ENCODE results near the gene FRMD3.
"Not testable (repeated sequence)": the region's sequence is repeated elsewhere in the genome, so short reads cannot be mapped to it uniquely, and the experiment has no call there.

FRMD3 gene

GRCh38 chr9:83523684-83524083 is 14.5 kb downstream of the FRMD3 start:
- DNase-seq (ENCODE audit: low read depth in 2 of 2): no peak

- no peak for DNase-seq (ENCODE audit: low read depth in 2 of 2)
Observed at GRCh38 chr9:83521411-83521810, 16.8 kb downstream of the FRMD3 start.

- no peak for DNase-seq (ENCODE audit: low read depth in 2 of 2)
Observed at GRCh38 chr9:83521011-83521410, 17.2 kb downstream of the FRMD3 start.

DNA sequence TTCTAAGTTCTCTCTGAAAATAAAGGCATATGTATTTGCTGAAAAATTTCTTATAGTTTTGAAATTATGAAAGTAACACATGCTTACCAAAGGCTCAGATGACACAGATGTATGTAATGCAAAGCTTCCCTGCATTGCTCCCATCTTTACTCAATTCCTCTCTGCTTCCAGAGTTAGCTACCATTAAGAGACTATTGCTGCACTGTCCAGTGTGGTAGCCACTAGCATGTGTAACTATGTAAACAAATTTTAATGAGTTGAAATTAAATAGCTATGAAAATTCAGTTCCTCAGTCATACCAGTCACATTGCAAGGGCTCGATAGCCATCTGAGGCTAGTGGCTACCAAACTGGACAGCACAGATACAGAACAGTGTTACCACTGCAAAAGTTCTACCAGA is 17.9 kb downstream of the FRMD3 start:
- no peak for DNase-seq (ENCODE audit: low read depth in 2 of 2)

- DNase-seq (ENCODE audit: low read depth in 2 of 2): not testable (repeated sequence)
Observed at GRCh38 chr9:83517980-83518379, 20.2 kb downstream of the FRMD3 start.

DNA sequence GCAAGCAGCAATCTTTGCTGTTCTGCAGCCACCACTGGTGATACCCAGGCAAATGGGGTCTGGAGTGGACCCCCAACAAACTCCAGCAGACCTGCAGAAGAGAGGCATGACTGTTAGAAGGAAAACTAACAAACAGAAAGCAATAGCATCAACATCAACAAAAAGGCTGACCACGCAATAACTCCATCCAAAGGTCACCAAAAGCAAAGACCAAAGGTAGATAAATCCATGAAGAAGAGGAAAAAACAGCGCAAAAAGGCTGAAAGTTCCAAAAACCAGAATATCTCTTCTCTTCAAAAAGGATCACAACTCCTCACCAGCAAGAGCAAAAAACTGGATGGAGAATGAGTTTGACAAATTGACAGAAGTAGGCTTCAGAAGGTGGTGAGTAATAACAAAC is 23.4 kb downstream of the FRMD3 start:
- no peak for DNase-seq (ENCODE audit: low read depth in 2 of 2)

DNA sequence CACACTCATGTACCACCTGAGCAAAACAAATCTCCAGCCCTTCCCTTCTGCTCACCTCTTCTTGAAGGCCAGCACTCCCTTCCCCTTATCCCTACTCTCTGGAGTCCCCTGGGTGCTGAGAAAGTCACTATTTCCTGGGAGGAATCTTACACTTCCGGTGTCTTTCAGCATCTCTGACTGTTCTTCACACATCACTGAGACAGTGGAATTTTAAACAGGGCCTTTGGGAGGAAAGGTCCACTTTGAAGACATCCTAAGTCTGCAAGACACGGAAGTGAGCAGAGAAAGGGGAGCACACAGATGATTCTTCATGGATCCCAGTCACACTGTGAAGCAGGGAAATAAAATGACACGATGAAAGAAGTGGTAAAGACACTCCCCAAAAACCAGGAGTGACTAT is 25.6 kb downstream of the FRMD3 start:
- no peak for DNase-seq (ENCODE audit: low read depth in 2 of 2)

DNA sequence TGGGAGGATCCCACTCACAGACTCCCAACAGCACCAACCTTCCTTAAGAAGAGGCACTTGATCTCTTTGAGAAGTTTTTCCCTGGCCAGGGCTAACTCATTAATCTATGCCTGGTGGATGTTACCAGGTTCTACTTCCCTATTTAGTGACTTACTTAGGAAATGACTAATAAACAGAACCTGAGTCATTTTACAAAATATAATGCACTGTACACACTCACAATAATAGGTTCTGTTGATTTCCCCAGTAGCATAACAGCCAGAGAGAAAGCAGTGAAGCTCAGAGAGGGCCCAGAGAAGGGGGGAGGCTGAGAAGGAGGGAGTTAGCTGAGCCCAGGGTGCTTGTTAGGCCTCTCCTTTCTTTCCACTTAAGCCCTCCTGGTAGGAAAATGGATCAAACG is 27.1 kb downstream of the FRMD3 start:
- DNase-seq (ENCODE audit: low read depth in 2 of 2): no peak

DNA sequence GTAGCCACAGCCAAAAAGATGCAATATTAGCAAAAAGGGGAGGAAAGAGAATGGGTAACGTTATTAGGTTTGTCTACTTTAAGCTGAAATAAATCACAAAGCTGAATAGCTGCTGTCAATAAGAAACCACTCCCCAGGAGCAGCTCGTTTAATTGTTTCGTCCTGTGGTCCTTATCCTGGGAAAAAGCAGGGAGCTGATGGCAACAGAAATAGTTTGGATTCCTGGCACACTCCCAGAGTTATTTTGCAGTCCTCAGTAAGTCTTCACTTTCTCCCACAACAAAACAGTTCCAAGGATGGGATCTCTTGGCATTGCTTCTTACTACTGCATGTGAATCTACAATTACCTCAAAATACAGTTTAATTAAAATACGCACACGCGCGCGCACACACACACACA is 28.8 kb downstream of the FRMD3 start:
- DNase-seq (ENCODE audit: low read depth in 2 of 2): no peak

DNA sequence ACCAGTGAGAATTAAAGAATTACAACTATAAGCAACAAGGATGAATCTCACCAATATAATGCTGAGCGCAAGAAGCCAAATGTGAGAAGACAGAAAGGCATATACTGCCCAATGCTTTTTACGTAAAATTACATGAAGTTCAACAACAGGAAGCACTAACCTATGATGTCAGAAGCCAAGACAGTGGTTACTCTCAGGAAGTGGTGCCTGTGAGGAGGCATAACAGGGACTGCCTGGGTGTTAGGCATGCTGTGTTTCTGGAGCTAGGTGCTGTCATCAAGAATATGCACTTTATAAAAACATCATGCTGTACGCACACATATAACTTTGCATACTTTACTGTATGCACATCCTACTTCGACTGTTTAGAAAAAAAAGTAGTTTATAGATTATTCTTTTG is 30.1 kb downstream of the FRMD3 start:
- no peak for DNase-seq (ENCODE audit: low read depth in 2 of 2)

GRCh38 chr9:83505282-83505681 is 32.9 kb downstream of the FRMD3 start:
- no peak for DNase-seq (ENCODE audit: low read depth in 2 of 2)

DNA sequence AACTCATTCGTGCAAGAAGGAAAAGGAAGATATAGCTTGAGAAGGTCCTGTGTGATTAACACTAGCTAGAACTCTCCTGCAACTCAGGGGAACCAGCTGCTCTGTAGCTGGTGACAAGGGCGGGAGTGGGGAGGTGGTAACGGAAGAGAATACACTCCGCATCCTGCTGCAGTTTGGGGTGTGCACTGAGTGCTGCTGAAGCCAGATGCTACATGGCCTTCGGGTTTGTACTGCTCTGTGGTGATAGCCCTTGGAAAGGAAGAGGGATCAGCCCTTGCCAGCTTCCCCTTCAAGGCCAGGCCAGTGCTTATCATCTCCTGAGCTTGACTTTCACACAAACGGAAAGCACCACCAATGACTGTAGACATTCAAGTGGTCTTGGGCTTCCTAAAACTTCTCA is 34.3 kb downstream of the FRMD3 start:
- DNase-seq (ENCODE audit: low read depth in 2 of 2): no peak

DNA sequence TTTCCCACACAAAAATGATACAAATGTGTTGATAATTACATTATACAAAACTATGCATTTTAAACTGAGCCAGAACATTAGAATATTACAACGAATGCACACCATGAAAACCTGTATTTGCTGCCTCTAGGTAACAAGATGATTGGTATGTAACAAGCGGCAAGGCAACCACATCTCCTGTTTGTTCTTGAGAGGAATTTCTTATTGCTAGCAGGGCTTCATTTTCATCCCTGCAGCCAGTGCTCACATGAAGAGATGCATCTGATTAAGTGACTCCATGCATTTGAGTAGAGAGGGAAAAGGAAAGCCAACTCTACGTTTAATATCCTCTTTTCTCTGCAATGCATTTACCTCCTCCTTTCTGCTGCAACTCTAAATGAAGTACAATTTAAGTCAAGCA is 36.6 kb downstream of the FRMD3 start:
- DNase-seq (ENCODE audit: low read depth in 2 of 2): no peak

DNA sequence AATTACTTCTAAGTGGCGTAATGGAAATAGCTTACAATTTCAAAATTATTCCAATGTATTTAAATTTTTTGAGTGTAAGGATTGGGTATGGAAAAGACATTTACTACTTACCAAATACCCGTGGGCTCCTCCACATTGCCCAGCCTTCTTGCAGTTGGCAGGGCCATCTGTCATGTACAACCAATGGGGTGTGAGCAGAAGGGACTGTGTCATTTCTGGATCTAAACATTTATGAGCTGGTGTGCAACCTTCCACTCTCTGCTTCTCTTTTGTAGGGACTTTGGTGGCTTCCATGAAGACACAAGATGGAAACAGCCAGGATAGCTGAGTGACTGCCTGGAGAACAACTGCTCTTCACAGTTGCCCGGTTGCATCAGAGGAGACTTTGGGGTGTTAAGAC is 40.8 kb downstream of the FRMD3 start:
- DNase-seq (ENCODE audit: low read depth in 2 of 2): no peak

DNA sequence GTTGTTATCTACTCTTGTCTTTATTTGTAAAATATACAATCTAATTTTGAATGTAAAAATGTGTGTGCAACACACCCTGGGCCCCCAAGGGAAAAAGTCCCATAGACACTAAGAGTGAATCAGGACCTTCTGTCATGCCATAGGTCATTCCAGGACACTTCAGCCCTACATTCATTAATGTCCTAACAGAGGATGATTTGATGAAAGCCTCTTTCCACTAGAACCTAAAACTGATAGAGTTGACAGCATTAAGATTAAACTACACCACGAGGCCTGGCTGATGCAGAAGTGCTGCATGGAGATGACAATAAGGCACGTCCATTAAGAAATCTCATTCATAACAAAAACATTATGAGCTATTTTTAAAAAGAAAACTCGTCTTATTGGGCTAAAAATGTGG is 46.2 kb downstream of the FRMD3 start:
- no peak for DNase-seq (ENCODE audit: low read depth in 2 of 2)

DNA sequence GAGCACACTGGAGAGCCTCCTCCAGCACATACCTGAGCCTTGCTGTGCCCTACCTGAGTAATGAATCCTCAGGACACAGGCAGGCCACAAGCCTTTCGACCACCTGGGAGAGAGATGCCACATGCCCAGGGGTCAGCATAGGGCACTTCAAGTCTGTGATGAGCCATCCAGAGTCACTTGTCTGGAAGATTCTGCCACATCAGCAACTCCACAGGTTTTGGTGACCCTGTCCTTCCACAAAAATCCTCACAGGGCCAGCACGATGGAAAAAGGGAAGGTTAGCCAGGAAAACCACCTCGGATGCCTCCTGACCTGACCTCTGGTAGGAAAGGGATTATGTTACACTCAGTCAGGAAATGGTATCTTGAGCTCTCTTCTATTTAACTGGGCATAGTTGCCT is 46.8 kb downstream of the FRMD3 start:
- DNase-seq (ENCODE audit: low read depth in 2 of 2): no peak

DNA sequence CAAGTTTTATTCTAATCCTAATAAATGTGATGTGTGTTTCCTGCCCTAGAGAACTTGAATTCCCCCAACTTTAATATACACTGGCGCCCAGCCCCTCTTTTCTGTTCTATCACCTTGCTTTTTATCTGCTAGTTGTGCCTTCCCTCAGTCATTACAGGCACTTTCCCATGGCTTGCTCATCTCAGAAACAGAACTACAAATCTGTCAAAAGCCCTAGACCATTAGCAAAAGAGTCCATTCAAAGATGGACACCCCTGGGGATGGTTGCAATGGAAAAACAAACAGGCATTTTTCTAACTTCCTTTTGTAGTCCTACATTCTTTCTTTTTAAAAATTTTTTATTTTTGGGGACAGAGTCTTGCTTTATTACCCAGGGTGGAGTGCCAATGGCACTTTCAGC is 48.2 kb downstream of the FRMD3 start:
- no peak for DNase-seq (ENCODE audit: low read depth in 2 of 2)

GRCh38 chr9:83484990-83485389 is 53.2 kb downstream of the FRMD3 start:
- no peak for DNase-seq (ENCODE audit: low read depth in 2 of 2)

- DNase-seq (ENCODE audit: low read depth in 2 of 2): no peak
Observed at GRCh38 chr9:83483223-83483622, 55.0 kb downstream of the FRMD3 start.

DNA sequence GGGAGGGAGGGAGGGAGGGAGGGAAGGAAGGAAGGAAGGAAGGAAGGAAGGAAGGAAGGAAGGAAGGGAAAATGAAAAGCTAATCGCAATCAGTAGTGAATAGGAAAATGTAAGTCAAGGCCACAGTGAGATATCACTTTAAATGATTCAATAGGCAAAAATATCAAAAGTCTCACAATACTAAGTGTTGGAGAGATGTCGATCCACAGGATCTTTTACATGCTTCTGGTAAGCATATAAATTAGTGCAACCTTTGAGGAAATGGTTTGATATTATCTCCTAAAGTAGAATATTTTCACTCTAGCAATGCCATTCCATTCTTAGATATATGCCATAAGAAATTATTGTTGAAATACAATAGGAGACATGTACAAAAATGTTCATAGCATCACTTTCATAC is 58.4 kb downstream of the FRMD3 start:
- no peak for DNase-seq (ENCODE audit: low read depth in 2 of 2)

GRCh38 chr9:83477571-83477970 is 60.6 kb downstream of the FRMD3 start:
- no peak for DNase-seq (ENCODE audit: low read depth in 2 of 2)

DNA sequence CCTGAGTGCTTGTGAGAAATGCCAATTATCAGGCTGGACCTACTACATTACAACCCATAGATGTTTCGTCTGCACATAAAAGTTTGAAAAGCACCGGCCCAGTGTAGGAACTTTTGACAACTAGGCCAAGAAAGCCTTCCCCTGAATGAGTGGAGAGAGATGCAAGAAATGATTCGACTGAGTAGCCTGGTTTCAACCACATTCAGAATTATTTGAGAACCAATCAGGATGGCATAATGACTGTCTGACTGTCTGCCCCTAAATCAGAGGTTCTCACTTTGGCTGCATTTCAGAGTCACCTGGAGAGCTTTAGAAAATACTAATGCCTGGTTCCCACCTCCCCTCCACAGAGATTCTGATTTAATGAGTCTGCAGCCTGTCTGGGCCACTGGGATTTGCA is 61.1 kb downstream of the FRMD3 start:
- no peak for DNase-seq (ENCODE audit: low read depth in 2 of 2)

DNA sequence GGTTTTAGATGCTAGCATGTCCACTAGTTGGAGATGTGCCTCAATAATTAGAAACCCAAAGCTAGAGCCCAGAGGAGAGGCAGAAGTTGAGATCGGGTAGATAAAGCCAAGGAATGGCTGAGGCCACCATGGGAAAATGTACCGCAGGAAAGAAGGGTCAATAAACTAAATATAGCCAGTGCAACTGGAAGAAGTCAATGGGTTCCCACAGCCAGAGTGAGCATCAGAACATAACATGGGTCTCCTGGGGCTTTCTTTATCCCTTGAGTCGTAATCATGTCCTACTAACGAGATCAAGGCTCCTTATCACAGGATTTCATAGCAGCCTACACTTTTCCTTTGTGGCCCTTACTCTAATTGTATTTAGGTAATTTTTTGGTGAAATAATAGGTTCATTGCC is 61.7 kb downstream of the FRMD3 start:
- DNase-seq (ENCODE audit: low read depth in 2 of 2): no peak

DNA sequence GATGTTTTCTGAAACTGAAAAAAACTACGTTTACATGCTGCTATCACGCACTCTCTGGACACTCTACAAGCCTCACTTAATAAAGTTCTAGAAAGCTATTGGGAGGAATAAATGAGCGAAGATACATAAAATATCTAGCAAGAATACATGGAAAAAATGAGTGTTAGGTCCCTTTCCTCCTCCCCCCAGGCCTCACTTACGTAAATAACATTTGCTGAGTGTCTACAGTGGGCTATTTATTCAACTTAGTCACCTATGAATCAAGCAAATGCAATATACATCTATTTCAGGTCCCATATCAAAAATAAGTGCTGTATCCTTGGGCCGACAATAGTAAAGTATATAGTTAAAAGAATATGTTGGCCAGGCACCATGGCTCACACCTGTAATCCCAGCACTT is 62.5 kb downstream of the FRMD3 start:
- DNase-seq (ENCODE audit: low read depth in 2 of 2): no peak

GRCh38 chr9:83474631-83475030 is 63.6 kb downstream of the FRMD3 start:
- no peak for DNase-seq (ENCODE audit: low read depth in 2 of 2)
